Measurements from ENCODE around the gene SPECC1.
"Not testable (repeated sequence)": the region's sequence is repeated elsewhere in the genome, so short reads cannot be mapped to it uniquely, and the experiment has no call there.

The SPECC1 gene

DNA sequence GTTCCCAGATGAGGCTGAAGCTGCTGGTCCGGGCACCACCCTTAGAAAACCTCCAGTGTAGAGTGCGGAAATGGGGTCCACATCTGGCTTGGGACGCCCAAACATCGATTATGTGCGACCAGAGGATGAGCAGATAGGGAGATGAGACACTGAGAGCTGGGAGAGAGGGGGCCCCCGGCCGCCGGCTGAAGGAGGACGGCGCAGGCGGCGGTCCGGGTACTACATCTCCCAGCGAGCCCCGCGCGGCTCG is 182 bp upstream of the SPECC1 start:
- Histone ChIP-seq H3K9me3 (no peaks in the 10 kb centered on the region), H3K36me3 (no peaks in the 10 kb centered on the region), H3K27me3 (peaks cover 92% of the 10 kb centered on the region), H3K4me3 (ENCODE audit: low read depth in 1 of 2, low read length in 1 of 2) (peak overlapping the region; percentile 70 to 78), H3K4me1 (ENCODE audit: control insufficient read depth in 1 of 2, insufficient read depth in 1 of 2, low read depth in 1 of 2, low read length in 1 of 2) (peaks cover 21 to 24% of the 10 kb centered on the region in 2 experiments), H3K27ac (no peak overlapping the region)
- TF ChIP-seq, protein P1, sequence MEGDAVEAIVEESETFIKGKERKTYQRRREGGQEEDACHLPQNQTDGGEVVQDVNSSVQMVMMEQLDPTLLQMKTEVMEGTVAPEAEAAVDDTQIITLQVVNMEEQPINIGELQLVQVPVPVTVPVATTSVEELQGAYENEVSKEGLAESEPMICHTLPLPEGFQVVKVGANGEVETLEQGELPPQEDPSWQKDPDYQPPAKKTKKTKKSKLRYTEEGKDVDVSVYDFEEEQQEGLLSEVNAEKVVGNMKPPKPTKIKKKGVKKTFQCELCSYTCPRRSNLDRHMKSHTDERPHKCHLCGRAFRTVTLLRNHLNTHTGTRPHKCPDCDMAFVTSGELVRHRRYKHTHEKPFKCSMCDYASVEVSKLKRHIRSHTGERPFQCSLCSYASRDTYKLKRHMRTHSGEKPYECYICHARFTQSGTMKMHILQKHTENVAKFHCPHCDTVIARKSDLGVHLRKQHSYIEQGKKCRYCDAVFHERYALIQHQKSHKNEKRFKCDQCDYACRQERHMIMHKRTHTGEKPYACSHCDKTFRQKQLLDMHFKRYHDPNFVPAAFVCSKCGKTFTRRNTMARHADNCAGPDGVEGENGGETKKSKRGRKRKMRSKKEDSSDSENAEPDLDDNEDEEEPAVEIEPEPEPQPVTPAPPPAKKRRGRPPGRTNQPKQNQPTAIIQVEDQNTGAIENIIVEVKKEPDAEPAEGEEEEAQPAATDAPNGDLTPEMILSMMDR (IDR thresholded peaks at IDR 0.05) = no peak

DNA sequence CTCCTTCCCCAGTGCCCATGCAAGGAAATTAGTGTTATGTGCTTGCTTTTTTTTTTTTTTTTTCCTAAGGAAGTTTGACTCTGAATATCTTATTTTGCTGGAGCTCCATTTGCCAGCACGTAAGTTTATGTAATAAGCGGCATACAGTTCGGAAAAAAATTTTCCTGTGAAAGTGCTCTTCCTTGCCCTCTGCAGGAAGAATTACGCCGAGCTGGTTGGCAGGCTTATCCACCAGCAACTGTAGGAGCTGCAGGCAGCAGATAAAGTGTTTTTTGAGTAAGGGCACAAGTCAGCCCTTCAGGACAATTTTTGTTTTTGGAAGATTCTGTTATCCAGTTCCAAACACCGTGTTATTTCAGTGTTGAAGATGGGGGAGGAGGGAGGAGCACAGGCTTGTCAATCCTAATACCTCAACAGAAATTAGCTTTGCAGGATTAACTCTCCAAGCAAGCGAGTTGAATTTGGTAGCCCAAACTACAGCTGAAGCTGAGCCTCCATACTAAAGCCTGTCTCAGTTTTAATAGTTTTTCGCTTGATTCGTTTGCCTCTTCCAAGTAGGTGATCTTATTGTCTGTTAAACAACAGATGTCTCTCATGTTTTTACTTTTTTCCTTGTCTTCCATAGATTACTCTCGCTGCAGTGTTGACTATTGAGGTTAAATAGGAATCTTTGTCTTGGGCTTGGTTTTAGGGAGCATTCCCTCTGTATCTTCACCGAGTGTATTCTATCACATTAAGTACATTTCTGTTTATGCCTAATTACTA is 1.1 kb downstream of the SPECC1 start:
- H3K4me1 ChIP-seq (ENCODE audit: control insufficient read depth in 1 of 2, insufficient read depth in 1 of 2, low read depth in 1 of 2, low read length in 1 of 2) = peaks cover 21 to 24% of the 10 kb centered on the region in 2 experiments
- TF ChIP-seq, protein P1 (IDR thresholded peaks at IDR 0.05) = no peak
- H3K27ac ChIP-seq = no peak overlapping the region
- peaks cover 79% of the 10 kb centered on the region for H3K27me3 ChIP-seq
- no peaks in the 10 kb centered on the region for H3K36me3 ChIP-seq
- no peaks in the 10 kb centered on the region for H3K9me3 ChIP-seq
- H3K4me3 ChIP-seq (ENCODE audit: low read depth in 1 of 2, low read length in 1 of 2) = peak overlapping the region; percentile 70 to 78

DNA sequence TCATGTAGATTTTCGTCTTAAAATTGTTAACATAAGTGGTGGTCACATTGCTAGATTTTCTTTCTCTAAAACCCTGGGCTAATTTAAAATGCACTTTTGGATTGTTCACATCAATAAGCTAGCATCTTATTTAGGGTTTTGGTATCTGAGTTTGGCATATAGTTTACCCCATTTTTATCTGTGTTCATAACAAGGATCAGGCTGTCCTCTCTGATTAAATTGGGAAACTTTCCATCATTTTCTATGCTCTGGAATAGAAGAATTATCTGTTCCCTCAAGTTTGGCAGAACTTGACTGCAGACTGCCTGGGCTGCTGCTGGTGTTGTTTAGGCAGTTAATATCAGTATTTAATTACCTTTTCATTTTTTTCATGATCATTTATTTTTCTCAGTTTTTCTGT is 1.8 kb downstream of the SPECC1 start:
- no peak overlapping the region for H3K4me3 ChIP-seq (ENCODE audit: low read depth in 1 of 2, low read length in 1 of 2)
- TF ChIP-seq, protein P1 (IDR thresholded peaks at IDR 0.05) = no peak
- H3K4me1 ChIP-seq (ENCODE audit: control insufficient read depth in 1 of 2, insufficient read depth in 1 of 2, low read depth in 1 of 2, low read length in 1 of 2) = peaks cover 21 to 24% of the 10 kb centered on the region in 2 experiments
- no peak overlapping the region for H3K27ac ChIP-seq
- no peaks in the 10 kb centered on the region for H3K36me3 ChIP-seq
- no peaks in the 10 kb centered on the region for H3K9me3 ChIP-seq
- peaks cover 72% of the 10 kb centered on the region for H3K27me3 ChIP-seq

- Histone ChIP-seq H3K9me3 (no peaks in the 10 kb centered on the region), H3K27ac (no peak overlapping the region), H3K27me3 (peaks cover 61% of the 10 kb centered on the region), H3K4me1 (ENCODE audit: control insufficient read depth in 1 of 2, insufficient read depth in 1 of 2, low read depth in 1 of 2, low read length in 1 of 2) (peaks cover 21 to 24% of the 10 kb centered on the region in 2 experiments), H3K36me3 (no peaks in the 10 kb centered on the region), H3K4me3 (ENCODE audit: low read depth in 1 of 2, low read length in 1 of 2) (no peak overlapping the region)
- TF ChIP-seq, protein P1 (IDR thresholded peaks at IDR 0.05) = no peak
Observed at GRCh38 chr17:20012017-20012536, 2.9 kb downstream of the SPECC1 start.

GRCh38 chr17:20016475-20016992 is 7.4 kb downstream of the SPECC1 start:
- H3K27me3 ChIP-seq = peaks cover 16% of the 10 kb centered on the region
- not testable (repeated sequence) for H3K4me1 ChIP-seq (ENCODE audit: control insufficient read depth in 1 of 2, insufficient read depth in 1 of 2, low read depth in 1 of 2, low read length in 1 of 2); H3K27ac ChIP-seq; H3K9me3 ChIP-seq; H3K4me3 ChIP-seq (ENCODE audit: low read depth in 1 of 2, low read length in 1 of 2); H3K36me3 ChIP-seq

GRCh38 chr17:20022701-20023100 is 13.5 kb downstream of the SPECC1 start:
- Histone ChIP-seq H3K27ac (no peak overlapping the region), H3K4me1 (ENCODE audit: control insufficient read depth in 1 of 2, insufficient read depth in 1 of 2, low read depth in 1 of 2, low read length in 1 of 2) (no peaks in the 10 kb centered on the region), H3K27me3 (no peaks in the 10 kb centered on the region), H3K36me3 (no peaks in the 10 kb centered on the region), H3K4me3 (ENCODE audit: low read depth in 1 of 2, low read length in 1 of 2) (no peak overlapping the region), H3K9me3 (no peaks in the 10 kb centered on the region)
- TF ChIP-seq, protein P1 (IDR thresholded peaks at IDR 0.05) = no peak
